22Rv1 (cell line): ENCODE measurements around the gene SERTM2.
"Not testable (repeated sequence)": the region's sequence is repeated elsewhere in the genome, so short reads cannot be mapped to it uniquely, and the experiment has no call there.

Experiments used
- H3K27ac ChIP-seq: fragments of 450-650 bp; 2 replicates; pipeline ENCODE4 v1.5.1; 2017
- ZFX ChIP-seq: fragments of 450-650 bp; IDR thresholded peaks from 2 replicates; pipeline ENCODE4 v1.6.1; 2017; ENCODE audit warnings: antibody characterized with exemption, borderline replicate concordance
- TF ChIP-seq, protein P1 (sequence below): fragments of 450-650 bp; IDR thresholded peaks from 2 replicates; pipeline ENCODE4 v1.5.1; 2017; ENCODE audit warnings: mild to moderate bottlenecking

The SERTM2 gene

DNA sequence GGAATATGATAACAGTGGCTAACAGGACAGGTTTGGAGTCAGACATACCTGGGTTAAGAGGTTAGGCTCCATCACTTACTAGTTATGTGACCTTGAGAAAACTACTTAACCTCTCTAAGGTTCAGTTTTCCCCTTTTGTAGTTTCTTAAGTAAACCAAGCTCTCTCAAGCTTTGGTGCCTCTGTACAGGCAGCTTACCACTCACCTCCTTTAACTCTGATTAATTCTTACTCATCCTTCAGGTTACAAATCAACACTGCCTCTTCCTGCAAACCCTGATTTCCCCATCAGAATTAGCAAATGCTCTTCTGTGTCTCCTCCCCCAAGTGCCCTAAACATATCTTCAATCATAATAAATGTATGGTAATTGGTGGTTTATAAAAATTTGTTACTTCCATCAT lies 3.5 kb upstream of the SERTM2 start:
- H3K27ac ChIP-seq, result no peak overlapping the region
- TF ChIP-seq, protein P1, sequence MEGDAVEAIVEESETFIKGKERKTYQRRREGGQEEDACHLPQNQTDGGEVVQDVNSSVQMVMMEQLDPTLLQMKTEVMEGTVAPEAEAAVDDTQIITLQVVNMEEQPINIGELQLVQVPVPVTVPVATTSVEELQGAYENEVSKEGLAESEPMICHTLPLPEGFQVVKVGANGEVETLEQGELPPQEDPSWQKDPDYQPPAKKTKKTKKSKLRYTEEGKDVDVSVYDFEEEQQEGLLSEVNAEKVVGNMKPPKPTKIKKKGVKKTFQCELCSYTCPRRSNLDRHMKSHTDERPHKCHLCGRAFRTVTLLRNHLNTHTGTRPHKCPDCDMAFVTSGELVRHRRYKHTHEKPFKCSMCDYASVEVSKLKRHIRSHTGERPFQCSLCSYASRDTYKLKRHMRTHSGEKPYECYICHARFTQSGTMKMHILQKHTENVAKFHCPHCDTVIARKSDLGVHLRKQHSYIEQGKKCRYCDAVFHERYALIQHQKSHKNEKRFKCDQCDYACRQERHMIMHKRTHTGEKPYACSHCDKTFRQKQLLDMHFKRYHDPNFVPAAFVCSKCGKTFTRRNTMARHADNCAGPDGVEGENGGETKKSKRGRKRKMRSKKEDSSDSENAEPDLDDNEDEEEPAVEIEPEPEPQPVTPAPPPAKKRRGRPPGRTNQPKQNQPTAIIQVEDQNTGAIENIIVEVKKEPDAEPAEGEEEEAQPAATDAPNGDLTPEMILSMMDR, result no peak
- TF ChIP-seq ZFX, result no peak

DNA sequence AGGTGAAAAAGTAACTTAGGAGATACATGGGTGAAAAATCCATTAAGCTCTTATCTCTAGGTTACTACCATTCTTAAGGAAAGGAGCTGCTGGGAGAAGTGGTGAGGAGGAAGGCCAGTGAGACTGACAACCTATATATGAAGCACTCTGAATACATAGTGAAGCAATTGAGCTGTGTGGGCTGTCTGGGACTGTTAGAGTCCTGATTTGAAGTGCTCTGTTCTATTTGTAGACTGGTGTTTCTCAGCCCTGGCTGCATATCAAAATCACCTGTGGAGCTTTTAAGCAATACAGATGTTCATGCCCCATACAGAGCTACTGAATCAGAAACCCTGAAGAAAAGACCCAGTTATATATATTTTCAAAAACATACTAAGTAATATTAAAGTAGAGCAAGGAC lies 3.9 kb downstream of the SERTM2 start:
- TF ChIP-seq ZFX, result no peak
- TF ChIP-seq, protein P1, result no peak
- H3K27ac ChIP-seq, result no peak overlapping the region

DNA sequence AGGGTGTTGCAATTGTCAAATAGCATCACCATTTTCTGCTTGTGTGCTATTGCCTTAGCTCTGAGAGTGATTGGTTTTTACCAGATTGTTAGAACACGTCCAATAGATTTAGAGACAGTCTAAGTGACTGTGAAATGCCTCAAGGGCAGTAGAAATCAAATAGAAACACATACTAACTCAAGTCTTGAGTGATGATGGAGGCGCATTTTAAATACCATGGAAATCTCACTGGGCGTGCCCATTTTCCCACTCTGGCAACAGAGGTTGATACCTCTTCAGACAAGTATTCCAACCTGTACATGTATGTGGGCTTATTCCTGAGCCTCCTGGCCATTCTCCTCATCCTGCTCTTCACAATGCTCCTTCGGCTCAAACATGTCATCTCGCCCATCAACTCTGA lies 7.2 kb downstream of the SERTM2 start:
- TF ChIP-seq ZFX, result no peak
- TF ChIP-seq, protein P1, result no peak
- no peak overlapping the region for H3K27ac ChIP-seq

DNA sequence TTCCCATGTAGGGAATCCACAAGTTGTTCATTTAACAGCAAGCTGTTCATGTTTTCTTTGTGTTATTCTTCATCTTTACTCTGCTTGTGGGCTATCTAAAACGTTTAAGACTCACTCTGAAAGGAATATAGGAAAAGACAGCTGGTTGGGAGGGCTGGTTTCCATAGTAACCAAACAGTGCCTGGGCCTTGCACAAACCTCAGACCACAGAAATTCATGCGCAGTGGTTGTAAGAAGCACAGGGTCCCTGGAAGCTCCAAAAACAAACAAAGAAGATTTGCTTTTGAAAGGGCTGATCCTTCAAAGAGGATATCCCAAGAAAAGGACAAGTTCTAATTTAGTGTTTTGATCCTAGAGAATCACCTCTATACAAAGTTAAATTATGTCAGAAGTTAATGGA lies 7.8 kb downstream of the SERTM2 start:
- H3K27ac ChIP-seq, result no peak overlapping the region
- TF ChIP-seq ZFX, result no peak
- TF ChIP-seq, protein P1, result no peak

DNA sequence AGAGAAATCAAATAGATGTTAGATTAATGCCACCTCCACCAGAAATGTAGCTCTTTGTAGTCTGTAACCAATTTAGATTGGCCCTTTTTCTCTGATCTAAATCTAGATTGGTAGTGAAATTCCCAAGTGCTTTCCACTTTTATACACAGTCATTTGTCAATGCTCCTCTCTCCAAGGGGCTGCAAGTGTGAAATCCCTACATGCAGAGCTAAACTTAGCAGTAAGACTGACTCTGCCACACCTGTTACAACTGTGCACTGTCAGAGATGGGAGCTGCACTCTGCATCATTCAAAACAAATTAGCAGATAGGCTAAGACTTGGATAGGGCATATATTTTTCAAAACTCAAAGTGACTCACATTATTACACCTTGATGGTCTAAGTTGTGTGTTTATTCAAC lies 9.1 kb downstream of the SERTM2 start:
- TF ChIP-seq ZFX, result no peak
- TF ChIP-seq, protein P1, result no peak

DNA sequence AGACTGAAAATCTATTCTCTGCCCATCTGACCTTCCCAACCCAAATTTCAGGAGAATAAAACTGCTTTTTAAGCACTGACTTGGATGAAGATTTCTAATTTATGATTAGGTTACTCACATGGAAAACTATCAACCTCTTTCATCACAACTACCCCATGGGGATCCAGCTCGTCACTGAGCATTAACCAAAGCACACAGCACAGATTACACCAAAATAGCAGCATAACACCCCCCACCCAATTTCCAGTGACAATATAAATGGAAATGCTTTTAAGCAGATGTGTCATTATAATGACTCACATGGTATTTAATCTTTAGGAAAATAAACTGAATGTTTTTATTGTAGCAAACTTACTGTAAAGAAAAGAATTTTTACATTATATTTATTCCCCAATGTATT lies 9.7 kb downstream of the SERTM2 start:
- no peak overlapping the region for H3K27ac ChIP-seq
- TF ChIP-seq ZFX, result no peak
- TF ChIP-seq, protein P1, result no peak

More for the DNA sequence above, 9.1 kb downstream of the SERTM2 start:
- no peak overlapping the region for H3K27ac ChIP-seq

DNA sequence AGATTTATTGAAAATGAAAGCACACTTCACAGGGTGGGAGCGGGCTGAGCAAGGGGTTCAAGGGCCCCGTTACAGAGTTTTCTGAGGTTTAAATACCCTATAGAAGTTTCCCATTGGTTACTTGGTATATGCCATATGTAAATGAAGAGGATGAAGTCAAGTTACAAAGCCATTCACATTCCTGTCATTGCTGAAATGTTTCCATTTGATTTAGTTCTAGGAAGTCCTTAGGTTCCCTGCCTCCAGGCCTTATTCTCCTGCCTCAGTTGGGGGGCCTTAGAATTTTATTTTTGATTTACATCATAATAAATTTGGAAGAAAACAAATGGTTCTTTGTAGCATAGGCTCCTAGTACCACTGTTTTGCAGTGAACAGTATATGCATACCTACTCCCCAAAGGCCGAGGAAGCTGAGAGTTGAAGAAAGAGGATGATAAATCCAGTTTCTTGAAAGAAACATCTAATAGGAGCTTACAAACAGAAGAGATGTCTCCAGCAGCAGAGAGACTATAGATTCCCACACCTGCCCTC lies 31.8 kb downstream of the SERTM2 start:
- H3K27ac ChIP-seq, result no peak overlapping the region
- TF ChIP-seq, protein P1, result no peak
- TF ChIP-seq ZFX, result no peak

DNA sequence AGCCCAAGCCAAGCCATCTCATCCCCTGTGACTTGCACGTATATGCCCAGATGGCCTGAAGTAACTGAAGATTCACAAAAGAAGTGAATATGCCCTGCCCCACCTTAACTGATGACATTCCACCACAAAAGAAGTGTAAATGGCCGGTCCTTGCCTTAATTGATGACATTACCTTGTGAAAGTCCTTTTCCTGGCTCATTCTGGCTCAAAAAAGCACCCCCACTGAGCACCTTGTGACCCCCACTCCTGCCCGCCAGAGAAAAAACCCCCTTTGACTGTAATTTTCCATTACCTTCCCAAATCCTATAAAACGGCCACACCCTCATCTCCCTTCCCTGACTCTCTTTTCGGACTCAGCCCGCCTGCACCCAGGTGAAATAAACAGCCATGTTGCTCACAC lies 37.8 kb downstream of the SERTM2 start:
- H3K27ac ChIP-seq, result not testable (repeated sequence)
